HG02840 (cell line): Measurements from ENCODE around the gene MTX3.

Experiments used
- ATAC-seq: cut with Tn5 transposase; IDR thresholded peaks from one replicate; pipeline ENCODE4 v1.9.1; 2021; ENCODE audit warnings: mild to moderate bottlenecking, moderate library complexity, moderate number of reproducible peaks; ENCODE audit not compliant: unreplicated experiment, low FRiP score

Gene MTX3

GRCh38 chr5:79984363-79984762 lies 6.7 kb downstream of the MTX3 start:
- no peak for ATAC-seq

DNA sequence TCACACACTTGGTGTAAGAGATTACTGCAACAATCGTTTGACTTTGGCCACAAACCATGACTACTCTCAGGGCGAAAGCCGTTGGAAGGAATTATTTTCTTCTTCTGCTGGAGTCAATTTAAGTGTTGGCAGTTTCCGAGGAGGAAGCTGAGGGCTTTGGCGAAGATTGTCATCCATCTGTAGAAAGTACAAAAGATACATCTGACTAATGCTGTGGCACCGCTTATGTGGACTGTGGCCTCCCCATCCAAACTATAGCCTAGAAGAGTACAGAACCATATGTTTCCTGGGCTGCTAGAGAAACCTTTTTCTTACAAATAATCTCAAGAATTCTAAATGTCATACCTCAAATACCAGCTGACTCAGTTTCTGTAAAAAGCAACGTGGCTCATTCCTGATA lies 7.4 kb downstream of the MTX3 start:
- no peak for ATAC-seq

DNA sequence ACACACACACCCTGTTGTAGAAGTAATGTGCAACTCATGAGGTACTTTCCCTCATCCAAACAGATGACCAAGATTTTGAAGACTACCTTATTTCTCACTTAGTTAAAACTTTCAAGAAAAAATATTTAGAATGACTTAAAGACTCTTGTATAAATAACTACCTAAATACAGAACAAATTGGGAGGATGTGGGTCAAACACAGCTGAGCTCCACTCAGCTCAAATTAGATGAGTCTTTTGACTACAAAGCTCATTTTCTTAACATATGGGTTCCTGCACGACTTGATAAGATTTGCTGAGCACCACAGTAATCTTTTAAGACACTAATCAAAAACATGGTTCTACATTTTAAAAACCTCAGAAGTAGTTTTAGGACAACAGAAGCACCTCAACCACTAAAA lies 8.9 kb downstream of the MTX3 start:
- ATAC-seq: no peak

- ATAC-seq: no peak
Observed at GRCh38 chr5:79976759-79977515, 14.1 kb downstream of the MTX3 start.

DNA sequence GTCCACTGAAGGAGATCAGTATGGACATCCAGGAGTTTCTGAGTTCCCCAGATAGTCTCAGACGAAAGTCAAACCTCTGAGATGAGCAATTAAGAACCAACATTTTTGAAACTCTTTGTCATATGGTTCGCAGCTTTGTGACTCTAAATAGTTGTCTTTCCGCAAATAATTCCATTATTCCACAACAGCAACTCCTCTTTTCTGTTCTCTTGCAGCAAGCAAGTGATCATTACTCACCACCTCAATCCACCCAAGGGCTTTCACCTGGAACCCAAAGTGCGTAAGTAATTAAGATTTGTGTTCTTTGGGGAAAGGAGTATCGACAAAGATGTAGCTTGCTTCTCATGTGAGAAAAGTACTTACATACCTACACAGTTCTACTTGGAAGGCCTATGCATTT lies 15.6 kb downstream of the MTX3 start:
- ATAC-seq: no peak

GRCh38 chr5:79974886-79975285 lies 16.2 kb downstream of the MTX3 start:
- ATAC-seq: no peak

DNA sequence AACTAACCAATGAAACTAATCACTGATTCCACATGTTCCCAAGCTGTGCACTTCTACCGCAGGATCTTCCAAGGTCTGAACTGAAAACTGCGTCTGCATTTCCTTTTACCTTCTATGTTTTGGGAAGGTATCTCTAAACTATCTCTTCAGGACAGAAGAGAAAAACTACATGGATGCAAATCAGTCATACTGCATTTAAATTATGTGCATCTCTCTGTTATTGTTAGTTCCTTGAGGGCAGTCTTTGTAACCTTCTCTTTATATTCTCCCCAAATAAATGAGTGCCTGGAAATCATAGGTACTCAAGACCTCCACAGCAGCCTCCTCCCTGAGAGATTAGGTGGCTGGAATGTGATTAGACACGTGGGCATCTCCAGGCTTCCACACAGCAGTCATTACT lies 17.1 kb downstream of the MTX3 start:
- no peak for ATAC-seq

- no peak for ATAC-seq
Observed at GRCh38 chr5:79973511-79973910, 17.6 kb downstream of the MTX3 start.

GRCh38 chr5:79971156-79971555 lies 19.9 kb downstream of the MTX3 start:
- ATAC-seq: no peak

GRCh38 chr5:79966448-79966847 lies 24.6 kb downstream of the MTX3 start:
- no peak for ATAC-seq

GRCh38 chr5:79964136-79964535 lies 26.9 kb downstream of the MTX3 start:
- no peak for ATAC-seq

DNA sequence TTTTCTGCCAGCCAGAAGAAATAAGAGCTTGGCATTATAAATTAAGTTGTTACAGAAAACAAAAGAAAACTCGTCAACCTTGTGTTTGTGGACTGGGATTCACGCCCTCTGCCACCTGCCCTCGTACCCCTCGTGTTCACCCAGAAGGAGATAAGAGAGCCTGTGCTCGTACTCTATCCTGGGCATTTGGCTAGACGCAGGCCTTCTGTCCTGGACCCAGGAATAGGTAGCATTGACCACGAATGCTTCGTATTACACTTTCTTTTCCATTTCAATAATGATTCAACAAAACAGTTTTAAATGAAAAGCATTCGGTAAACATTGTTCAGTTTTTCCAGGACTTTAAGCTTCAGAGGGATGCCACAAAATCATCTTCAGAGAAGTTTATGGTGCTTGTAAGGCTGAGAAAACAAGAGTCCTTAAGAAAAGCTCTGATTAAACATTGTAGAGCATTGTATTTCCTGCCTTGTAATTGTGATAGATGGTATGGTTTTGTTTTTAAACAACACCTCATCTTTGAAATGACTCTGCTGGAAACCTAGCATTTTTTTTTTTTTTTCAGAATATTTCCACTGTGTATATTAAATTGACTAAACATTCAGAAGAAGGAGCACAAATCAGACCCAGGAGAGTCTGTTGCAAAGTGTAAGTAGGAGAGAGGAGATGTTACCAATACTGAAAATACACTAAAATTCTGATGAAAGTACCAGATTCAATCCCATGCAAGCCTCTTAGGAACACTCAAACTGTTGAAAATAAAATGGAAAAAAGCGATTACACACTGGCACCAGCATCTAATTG lies 27.6 kb downstream of the MTX3 start:
- no peak for ATAC-seq

GRCh38 chr5:79962575-79963222 lies 28.4 kb downstream of the MTX3 start:
- no peak for ATAC-seq

- ATAC-seq: no peak
Observed at GRCh38 chr5:79961716-79962574, 29.1 kb downstream of the MTX3 start.

DNA sequence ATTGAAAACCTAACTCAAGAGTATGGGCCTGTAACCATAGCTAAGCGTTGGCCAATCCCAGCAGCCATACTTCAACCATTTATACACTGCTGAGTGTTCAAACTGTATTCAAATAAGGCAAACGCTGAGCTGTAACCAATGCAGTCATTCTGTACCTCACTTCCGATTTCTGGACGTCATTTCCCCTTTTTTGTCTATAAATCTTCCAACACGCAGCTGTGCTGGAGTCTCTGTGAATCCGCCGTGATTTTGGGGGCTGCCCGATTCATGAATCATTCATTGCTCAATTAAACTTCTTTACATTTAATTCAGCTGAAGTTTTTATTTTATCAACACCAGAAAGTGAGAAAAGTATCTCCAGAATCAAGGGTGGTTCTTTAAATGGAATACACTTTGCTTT lies 31.7 kb downstream of the MTX3 start:
- no peak for ATAC-seq

- no peak for ATAC-seq
Observed at GRCh38 chr5:79955941-79956670, 35.0 kb downstream of the MTX3 start.

- no peak for ATAC-seq
Observed at GRCh38 chr5:79955356-79955895, 35.6 kb downstream of the MTX3 start.

- no peak for ATAC-seq
Observed at GRCh38 chr5:79954620-79955019, 36.4 kb downstream of the MTX3 start.

GRCh38 chr5:79947567-79947966 lies 43.5 kb downstream of the MTX3 start:
- ATAC-seq: no peak

DNA sequence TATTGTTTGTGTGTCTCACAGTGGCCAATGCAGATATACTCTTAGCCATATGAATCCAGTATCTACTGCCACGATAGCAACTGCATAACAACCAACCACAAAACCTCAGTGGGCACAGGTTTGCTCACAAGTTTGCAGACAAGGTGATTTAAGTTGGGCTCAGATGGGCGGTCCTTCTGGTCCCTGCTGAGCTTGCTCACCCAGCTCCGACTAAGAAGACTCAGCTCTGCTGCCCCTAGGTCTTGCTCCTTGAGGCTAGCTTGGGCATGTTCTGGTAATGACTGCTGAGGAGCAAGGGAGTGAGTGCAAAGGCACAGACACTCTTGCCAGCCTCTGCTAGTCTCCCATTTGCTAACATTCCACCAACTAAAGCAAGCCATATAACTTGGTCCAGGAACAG lies 52.6 kb downstream of the MTX3 start:
- ATAC-seq: no peak
